Kidney (tissue), 14 donors: Measurements from ENCODE around the gene NR4A1. TPM values are rescaled to one million over a fixed set of nuclear protein-coding genes. Genes with fewer than 3 reads are reported as not detected.

Experiments
- DNase-seq, 5 donors: peaks; one replicate each; pipeline ENCODE4 v3.0.0-alpha.2; 2013 to 2020
- FAIRE-seq: peaks from 2 replicates; lab custom pipeline; 2012; peaks lifted over from hg19 to GRCh38; lab: Jason Lieb, UNC
- H3K27ac ChIP-seq, 2 donors: one replicate each; pipeline ENCODE4 v1.7.0; 2013; ENCODE audit warnings: low read depth in 2 of 2, low read length in 2 of 2, inconsistent platforms in 1 of 2
- H3K27me3 ChIP-seq: one replicate; pipeline ENCODE4 v1.7.1; 2013; ENCODE audit warnings: low read length, inconsistent platforms; ENCODE audit not compliant: control insufficient read depth, insufficient read depth
- H3K36me3 ChIP-seq, 3 donors: one replicate each; pipeline versions ENCODE4 v1.7.0 to v1.7.1; 2013; ENCODE audit warnings: low read length in 3 of 3, control low read depth in 1 of 3, inconsistent platforms in 1 of 3; ENCODE audit not compliant: insufficient read depth in 3 of 3, control insufficient read depth in 2 of 3
- H3K4me1 ChIP-seq, 3 donors: one replicate each; pipeline versions ENCODE4 v1.7.0 to v1.7.1; 2013; ENCODE audit warnings: low read length in 3 of 3, inconsistent platforms in 1 of 3, low read depth in 1 of 3; ENCODE audit not compliant: control insufficient read depth in 2 of 3, insufficient read depth in 2 of 3
- H3K4me3 ChIP-seq, 3 donors: one replicate each; pipeline versions ENCODE4 v1.7.0 to v1.8.1; 2013; ENCODE audit warnings: low read length in 3 of 3, control low read depth in 1 of 3, inconsistent platforms in 1 of 3
- H3K9ac ChIP-seq, 3 donors: one replicate each; pipeline versions ENCODE4 v1.7.0 to v1.7.1; 2013; ENCODE audit warnings: low read length in 3 of 3, control low read depth in 1 of 3, inconsistent platforms in 1 of 3
- H3K9me3 ChIP-seq, 3 donors: one replicate each; pipeline versions ENCODE4 v1.7.0 to v1.7.1; 2013; ENCODE audit warnings: low read length in 3 of 3, control low read depth in 1 of 3, inconsistent platforms in 1 of 3; ENCODE audit not compliant: control insufficient read depth in 2 of 3, insufficient read depth in 1 of 3
- intact Hi-C: fragments of 100-400 bp; cut with DNase I; formaldehyde crosslinking; loops from one replicate; pipeline ENCODE4 v1.11.1; 2022
- polyA plus RNA-seq: library from polyadenylated mRNA; stranded (reverse); fragments of 350-450 nt; fragmentation: Illumina TruSeq; extraction: RNeasy Lipid Tissue Mini Kit (QIAGEN cat#74804); gene quantifications from one replicate; pipeline ENCODE4 v1.2.3, GENCODE V29; 2014; ENCODE audit warnings: low read depth, low replicate concordance; ENCODE audit not compliant: insufficient read depth
- total RNA-seq: library from RNA; stranded (reverse); fragmentation: NEBNext Ultra II Directional; extraction: Animal tissue kit (Norgen Biotek cat#: 25700); gene quantifications from one replicate; pipeline ENCODE4 v1.2.1, GENCODE V29; 2021
- TF ChIP-seq, protein P1 (sequence below): IDR thresholded peaks from 3 replicates; pipeline ENCODE4 v1.5.1; 2012; ENCODE audit warnings: mild to moderate bottlenecking, moderate library complexity, borderline replicate concordance; ENCODE audit not compliant: insufficient read depth; ENCODE audit errors: extremely low read depth
- donor health status: control.
- donor health status: control.
- donor health status: control.
- donor health status: control.
- donor health status: control.
- donor health status: DM: yes; HTN: yes; CAD: no.
- donor health status: Normal renal cell carcinoma (clear cell type).

Gene NR4A1
- total and polyA plus RNA-seq, 2 donors from 2014 or later = 37.2 to 54.1 TPM

DNA sequence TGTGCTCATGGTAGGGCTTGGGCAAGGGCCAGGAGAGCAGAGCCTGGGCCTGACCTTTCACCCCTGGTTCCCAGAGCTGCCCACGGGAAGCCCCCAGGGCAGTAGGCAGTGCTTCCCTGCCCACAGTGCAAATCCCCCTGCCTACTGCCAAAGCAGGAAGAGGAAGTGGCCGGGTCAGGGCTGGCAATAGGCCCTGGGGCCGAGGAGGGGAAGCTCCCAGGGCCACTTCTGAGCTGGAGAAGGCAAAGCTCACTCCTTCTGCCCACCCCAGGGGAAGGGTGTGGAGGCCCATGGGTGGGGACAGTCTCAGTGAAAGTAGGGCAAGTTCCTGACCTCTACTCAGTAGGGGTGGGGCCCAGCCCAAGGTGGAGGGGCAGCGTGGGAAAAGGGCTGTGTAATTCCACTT, 5.4 kb upstream of the NR4A1 start:
- H3K27me3 ChIP-seq = no peaks in the 10 kb centered on the region
- FAIRE-seq = no peak
- peak overlapping the region; percentile 67 to 74 for H3K27ac ChIP-seq
- peaks cover 0 to 31% (median 12%) of the 10 kb centered on the region in 3 donors for H3K4me1 ChIP-seq
- no peaks in the 10 kb centered on the region for H3K36me3 ChIP-seq
- TF ChIP-seq, protein P1, sequence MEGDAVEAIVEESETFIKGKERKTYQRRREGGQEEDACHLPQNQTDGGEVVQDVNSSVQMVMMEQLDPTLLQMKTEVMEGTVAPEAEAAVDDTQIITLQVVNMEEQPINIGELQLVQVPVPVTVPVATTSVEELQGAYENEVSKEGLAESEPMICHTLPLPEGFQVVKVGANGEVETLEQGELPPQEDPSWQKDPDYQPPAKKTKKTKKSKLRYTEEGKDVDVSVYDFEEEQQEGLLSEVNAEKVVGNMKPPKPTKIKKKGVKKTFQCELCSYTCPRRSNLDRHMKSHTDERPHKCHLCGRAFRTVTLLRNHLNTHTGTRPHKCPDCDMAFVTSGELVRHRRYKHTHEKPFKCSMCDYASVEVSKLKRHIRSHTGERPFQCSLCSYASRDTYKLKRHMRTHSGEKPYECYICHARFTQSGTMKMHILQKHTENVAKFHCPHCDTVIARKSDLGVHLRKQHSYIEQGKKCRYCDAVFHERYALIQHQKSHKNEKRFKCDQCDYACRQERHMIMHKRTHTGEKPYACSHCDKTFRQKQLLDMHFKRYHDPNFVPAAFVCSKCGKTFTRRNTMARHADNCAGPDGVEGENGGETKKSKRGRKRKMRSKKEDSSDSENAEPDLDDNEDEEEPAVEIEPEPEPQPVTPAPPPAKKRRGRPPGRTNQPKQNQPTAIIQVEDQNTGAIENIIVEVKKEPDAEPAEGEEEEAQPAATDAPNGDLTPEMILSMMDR = no peak
- H3K9ac ChIP-seq = no peak overlapping the region
- intact Hi-C loops = no loop called here
- no peak overlapping the region for H3K4me3 ChIP-seq
- H3K9me3 ChIP-seq = no peaks in the 10 kb centered on the region
- no peak for DNase-seq

DNA sequence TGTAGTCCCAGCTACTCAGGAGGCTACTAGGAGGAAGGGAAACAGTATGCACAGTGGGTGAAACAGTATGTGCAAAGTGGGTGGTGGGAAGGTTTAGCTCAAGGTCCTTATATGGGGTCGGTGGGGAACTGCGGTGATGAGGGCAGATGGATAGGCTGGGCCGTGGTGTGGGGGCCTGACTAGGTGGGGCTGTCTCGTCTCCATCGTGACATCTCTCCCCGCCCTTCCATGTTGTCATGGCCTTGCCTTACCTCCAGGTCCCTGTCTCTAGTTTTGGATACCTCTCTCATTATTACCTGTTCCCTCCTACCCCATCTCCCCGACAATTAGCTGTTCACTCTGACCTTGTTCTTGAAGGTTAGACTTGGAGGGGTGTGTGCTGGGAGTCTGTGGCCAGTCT, 4.4 kb upstream of the NR4A1 start:
- Histone ChIP-seq H3K4me1 (peaks cover 0 to 32% (median 12%) of the 10 kb centered on the region in 3 donors), H3K9ac (no peak overlapping the region), H3K36me3 (no peaks in the 10 kb centered on the region), H3K4me3 (no peak overlapping the region), H3K27ac (no peak overlapping the region), H3K27me3 (no peaks in the 10 kb centered on the region), H3K9me3 (no peaks in the 10 kb centered on the region)
- intact Hi-C loops = no loop called here
- DNase-seq (no peak), FAIRE-seq (no peak)
- TF ChIP-seq, protein P1 = no peak

DNA sequence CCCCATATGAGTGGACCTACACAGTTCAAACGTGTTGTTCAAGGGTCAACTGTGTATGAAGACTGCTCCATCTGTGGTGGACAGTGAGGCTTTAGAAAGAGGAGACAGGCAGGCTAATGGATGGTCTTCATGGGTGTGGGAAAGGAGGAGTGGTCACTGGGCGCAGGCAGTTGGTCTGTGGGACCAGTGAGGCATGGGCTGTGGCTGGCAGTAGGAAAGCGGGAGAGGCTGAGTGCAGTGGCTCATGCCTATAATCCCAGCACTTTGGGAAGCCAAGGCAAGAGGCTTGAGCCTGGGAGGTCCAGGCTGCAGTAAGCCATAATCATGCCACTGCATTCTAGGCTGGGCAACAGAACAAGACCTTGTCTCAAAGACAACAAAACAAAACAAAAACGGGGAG, 2.0 kb upstream of the NR4A1 start:
- no peak for FAIRE-seq

More for the DNA sequence above, 2.0 kb upstream of the NR4A1 start:
- no peak overlapping the region for H3K27ac ChIP-seq
- H3K4me1 ChIP-seq = peaks cover 0 to 25% (median 8%) of the 10 kb centered on the region in 3 donors
- H3K27me3 ChIP-seq = no peaks in the 10 kb centered on the region
- H3K4me3 ChIP-seq = no peak overlapping the region
- peak overlapping the region in 1 of 3 donors; percentile 95 for H3K9ac ChIP-seq
- no peaks in the 10 kb centered on the region for H3K9me3 ChIP-seq
- intact Hi-C loops = no loop called here
- H3K36me3 ChIP-seq = peaks cover 0 to 20% (median 2%) of the 10 kb centered on the region in 3 donors
- TF ChIP-seq, protein P1 = no peak
- DNase-seq = peak in 1 of 5 donors; percentile 37
